NCI-H345 (cell line): ENCODE results near the gene SORCS2.

Experiments used
- DNase-seq: peaks from one replicate; lab custom pipeline; 2025; lab: John Stamatoyannopoulos, UW

SORCS2 gene

DNA sequence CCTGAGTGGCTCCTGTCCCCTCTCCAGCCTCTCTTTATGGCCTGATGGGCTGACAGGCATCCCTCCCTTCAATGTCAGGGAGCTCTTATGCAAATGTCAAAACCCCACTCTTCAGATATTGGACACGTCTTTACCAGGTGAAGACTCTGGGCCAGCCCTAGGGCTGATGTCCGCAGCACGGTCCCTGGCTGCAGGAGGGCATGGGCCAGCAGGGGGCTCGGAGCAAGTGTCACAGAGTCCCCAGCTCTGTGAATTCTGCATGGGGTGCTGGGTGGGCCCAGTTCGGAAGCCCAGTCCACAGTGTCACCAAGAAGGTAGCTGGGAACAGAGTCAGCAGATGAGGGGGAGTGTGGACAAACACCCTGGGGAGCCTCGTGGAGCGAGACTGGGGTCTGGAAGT, 282.0 kb downstream of the SORCS2 start:
- no peak for DNase-seq

DNA sequence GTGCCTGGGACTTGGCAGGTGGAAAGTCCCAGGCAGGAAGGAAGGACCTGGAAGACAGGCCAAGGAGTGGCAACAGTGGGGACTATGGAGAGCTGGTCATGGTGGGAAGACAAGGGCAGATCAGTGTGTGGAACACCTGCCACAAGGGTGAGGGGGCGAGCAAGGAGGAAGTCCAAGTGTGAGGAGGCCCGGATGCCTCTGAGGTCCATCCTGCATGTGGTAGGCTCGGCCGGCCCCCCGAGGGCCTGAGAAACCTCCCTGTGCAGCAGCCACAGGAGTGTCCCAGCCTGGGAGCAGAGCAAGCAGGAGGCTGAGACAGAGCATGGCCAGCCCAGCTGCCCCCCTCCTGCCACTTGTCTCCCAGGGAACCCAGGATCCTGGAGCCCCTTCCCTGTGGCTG, 282.9 kb downstream of the SORCS2 start:
- no peak for DNase-seq

DNA sequence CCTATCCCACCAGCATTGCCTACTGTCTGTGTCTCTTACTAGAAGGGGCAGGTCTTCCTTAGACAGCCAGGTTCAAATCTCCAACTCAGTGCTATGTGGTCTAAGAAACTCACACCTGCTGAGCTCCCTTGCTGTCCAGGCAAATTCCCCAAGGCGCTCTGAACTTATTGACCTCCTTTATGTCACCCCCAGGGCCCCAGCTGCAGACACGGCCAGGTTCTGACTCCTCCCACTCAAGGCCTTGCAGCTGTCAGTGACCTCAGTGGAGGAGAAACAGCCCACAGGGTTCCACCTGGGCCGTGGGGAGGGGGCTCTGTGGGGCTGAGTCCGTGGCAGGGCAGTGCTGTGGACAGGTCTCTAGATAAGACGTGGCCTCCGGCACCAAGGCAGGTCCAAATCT, 284.5 kb downstream of the SORCS2 start:
- DNase-seq = no peak

- DNase-seq = no peak
Measured at GRCh38 chr4:7477695-7478094, 285.4 kb downstream of the SORCS2 start.

- no peak for DNase-seq
Measured at GRCh38 chr4:7478665-7479064, 286.3 kb downstream of the SORCS2 start.

GRCh38 chr4:7480423-7480822, 288.1 kb downstream of the SORCS2 start:
- no peak for DNase-seq

- no peak for DNase-seq
Measured at GRCh38 chr4:7481227-7481626, 288.9 kb downstream of the SORCS2 start.

- DNase-seq = peak; percentile 51
Measured at GRCh38 chr4:7485096-7485495, 292.8 kb downstream of the SORCS2 start.

DNA sequence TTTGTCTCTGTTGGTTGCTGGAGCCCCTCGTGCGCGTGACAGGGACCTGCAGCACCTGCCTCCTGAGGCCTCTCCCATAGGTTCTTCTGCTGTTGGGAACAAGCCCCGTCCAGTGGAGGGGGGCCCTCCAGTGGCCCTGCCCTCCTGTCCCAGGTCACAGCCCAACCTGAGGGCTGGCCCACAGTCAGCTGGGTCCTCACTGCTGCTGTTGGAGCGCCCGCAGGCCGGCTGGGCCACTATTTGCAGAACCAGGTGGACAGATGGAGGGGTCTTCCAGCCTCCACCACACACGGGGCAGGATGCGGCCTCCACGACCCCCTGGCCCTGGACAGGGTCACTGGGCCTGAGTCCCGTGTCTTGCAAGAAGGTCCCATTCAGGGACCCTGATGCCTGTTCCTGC, 293.8 kb downstream of the SORCS2 start:
- no peak for DNase-seq

GRCh38 chr4:7487502-7487901, 295.2 kb downstream of the SORCS2 start:
- peak; percentile 29 for DNase-seq

- no peak for DNase-seq
Measured at GRCh38 chr4:7487998-7488671, 295.8 kb downstream of the SORCS2 start.

- DNase-seq = no peak
Measured at GRCh38 chr4:7491915-7492314, 299.6 kb downstream of the SORCS2 start.

DNA sequence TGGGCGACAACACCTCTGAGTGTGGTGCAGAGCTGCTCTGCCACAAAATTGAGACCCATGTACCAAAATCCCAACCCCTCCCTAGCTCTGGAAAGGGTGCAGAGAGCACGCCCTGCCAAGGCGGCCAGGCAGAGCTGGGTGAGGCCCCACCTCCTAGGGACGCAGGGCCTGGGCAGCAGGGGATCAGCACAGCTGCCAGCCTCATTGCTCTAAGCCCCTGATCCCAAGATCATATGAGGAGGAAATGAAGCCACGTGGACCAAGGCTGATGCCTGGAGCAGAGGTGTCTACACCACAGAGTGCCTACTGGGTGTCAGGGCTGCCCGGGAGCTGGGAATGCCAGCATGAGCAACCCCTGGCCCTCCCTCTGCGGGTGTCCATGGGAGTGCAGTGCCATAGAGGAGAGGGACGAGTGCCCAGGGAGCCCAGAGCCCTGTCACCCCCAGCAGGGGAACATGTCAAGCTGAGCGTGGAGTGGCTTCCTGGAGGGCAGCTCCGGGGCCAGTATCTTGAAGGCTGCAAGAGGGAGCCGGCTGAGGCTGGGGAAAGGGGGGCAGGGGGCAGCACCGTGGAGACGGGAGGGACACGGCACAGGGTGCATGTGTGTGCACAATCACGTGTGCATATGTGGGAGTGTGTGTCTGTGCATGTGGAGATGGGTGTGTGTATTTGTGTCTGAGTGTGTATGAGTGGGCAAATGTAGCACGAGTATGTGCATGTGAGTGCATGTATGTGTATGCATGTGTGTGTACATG, 306.3 kb downstream of the SORCS2 start:
- peak; percentile 14 for DNase-seq

- peak; percentile 61 for DNase-seq
Measured at GRCh38 chr4:7499661-7500060, 307.3 kb downstream of the SORCS2 start.

- DNase-seq = no peak
Measured at GRCh38 chr4:7500404-7500803, 308.1 kb downstream of the SORCS2 start.

GRCh38 chr4:7501314-7501713, 309.0 kb downstream of the SORCS2 start:
- no peak for DNase-seq

DNA sequence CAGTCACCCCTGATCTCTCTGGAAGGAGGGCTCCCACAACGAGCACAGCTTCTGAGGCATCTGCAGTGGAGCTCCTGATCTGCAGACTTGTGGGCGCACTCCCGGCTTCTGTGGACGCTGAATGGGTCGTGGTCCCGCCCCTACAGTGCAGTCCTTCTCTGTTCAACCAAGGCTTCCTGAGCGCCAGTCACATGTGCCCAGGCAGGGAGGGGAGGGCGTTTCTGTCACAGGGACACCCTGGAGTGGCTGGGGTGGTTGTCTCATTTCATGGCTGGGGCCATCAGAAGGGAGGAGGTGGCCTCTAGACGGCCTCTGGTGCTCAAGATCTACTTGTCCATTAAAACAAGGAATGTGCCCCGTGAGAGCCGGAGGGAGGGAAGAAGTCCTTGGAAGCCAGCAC, 309.5 kb downstream of the SORCS2 start:
- DNase-seq = no peak

- DNase-seq = no peak
Measured at GRCh38 chr4:7503559-7504249, 311.4 kb downstream of the SORCS2 start.

DNA sequence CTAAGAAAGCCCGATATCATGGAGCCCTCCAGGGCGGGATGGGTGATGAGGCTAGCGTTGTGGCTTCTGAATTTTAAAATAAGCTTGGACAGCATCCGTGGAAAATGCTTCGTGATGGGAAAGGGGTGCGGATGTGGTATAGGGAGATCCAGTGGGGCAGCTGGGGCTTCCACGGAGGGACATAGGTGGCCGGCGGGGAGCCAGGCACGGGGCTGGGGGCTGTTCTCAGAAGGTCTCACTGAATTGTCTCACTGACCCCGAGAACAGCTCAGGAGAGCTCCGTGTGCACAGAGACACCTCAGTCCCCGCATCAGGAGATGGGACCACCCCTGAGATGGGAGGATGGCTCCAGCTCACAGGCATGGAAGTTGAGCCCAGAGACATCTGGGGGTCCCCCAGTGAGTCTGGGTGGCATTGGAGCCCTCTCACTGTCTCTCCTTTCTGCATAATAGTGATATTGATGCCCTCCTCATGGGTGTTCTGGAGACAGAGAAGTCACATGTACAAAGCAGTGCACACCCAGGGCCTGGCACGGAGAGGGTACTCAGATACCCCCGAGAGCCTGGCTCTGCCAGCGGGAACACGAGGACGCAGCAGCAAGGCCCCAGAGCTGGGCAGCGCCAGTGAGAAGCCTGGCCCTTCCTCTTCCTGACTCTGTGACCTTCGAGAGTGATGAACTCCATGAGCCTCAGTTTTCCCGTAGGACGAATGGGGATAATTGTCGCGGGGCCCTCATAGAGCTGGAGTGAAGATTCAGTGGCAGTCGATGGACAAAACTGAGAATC, 313.0 kb downstream of the SORCS2 start:
- DNase-seq = no peak

DNA sequence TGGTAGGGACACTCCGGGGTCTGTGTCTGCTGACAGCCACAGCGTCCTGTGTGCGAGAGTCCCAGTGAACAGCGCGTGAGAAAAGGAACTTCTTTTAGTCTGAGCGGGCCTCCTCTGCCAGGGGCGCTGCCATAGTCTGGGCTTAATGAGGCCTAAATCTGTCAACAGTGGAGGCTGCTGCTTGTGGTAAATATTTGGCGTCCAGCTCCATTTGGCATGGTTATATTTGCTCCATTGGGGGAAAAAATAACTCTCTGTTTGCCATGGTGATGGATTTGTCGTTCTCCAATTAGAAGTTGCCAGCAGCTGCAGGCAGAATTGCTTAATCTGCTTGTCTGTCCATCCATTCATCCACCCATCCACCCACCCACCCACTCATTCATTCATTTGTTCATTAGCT, 313.8 kb downstream of the SORCS2 start:
- DNase-seq = peak; percentile 54

- DNase-seq = no peak
Measured at GRCh38 chr4:7506572-7506971, 314.2 kb downstream of the SORCS2 start.

GRCh38 chr4:7507381-7507780, 315.0 kb downstream of the SORCS2 start:
- DNase-seq = no peak
